ENCODE measurements around the gene UBE2Q1.
"Not testable (repeated sequence)": the region's sequence is repeated elsewhere in the genome, so short reads cannot be mapped to it uniquely, and the experiment has no call there.

Gene UBE2Q1

DNA sequence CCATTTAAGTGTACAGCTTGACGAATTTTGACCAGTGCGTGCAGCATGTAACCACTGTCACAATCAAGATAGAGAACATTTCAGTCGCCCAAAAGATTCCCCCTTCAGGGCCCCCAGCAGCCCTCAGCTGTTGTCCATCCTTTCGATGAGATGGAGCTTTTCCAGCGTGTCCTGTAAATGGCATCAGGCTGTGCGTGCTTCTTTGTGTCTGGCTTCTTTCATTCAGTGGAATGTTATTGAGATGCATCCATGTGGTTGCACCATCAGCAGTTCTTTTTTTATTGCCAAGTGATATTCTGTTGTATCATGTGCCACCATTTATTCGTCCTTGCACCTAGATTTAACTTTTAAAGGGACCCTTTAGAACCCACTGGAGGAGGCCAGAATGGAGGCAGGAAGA lies 21.9 kb downstream of the UBE2Q1 start:
- peaks cover 4% of the 10 kb centered on the region for H3K9me3 ChIP-seq (ENCODE audit: severe bottlenecking)
- no peak overlapping the region for H3K27ac ChIP-seq
- H3K36me3 ChIP-seq = no peaks in the 10 kb centered on the region
- H3K4me3 ChIP-seq (ENCODE audit: low read depth, low read length) = no peak overlapping the region
- H3K27me3 ChIP-seq (ENCODE audit: insufficient read depth, low read depth, severe bottlenecking) = peaks cover 91% of the 10 kb centered on the region
- DNase-seq = no peak
- no peak for TF ChIP-seq CTCF (IDR thresholded peaks at IDR 0.05; ENCODE audit: low read depth, low read length)

DNA sequence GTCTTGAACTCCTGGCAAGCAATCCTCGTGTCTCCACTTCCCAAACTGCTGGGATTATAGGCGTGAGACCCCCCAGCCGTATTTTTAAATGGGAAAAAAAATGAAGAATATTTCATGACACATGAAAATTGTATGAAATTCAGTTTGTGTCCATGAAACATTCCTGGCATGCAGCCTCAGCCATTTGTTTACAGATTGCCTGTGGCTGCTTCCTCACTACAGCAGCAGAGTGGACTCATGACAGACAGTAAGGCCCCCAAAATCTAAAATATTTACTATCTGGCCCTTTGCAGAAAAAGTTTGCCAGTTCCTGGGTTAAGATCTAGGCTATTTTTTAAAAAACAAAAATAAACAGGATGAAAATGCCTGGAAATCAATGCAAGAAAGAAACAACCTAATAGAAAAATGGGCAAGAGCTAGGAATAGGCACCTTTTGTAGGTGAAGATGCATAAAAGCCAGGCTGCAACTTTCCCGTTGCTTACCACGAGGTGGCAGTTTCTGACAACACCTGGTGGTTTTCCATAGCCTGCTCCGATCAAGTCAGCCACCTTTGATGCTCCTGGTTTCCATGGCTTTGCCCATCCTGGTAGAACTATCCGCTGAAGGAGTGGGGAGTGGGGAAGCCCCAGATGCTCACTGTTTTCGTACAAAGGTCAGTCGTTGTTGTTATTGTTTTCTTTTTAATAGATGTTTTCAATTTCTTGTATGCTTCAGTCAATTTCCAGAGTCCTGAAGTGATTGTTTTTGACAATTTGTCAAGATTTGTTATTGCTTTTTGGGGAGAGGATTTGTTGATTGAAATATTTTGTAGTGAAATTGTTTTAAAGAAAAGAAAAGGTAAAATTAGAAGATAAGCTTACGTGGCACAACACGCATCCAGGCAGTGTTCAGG lies 24.3 kb downstream of the UBE2Q1 start:
- Histone ChIP-seq H3K27me3 (ENCODE audit: insufficient read depth, low read depth, severe bottlenecking) (peaks cover 90% of the 10 kb centered on the region), H3K27ac (no peak overlapping the region), H3K36me3 (no peaks in the 10 kb centered on the region), H3K9me3 (ENCODE audit: severe bottlenecking) (peaks cover 11% of the 10 kb centered on the region), H3K4me3 (ENCODE audit: low read depth, low read length) (no peak overlapping the region)
- peak; percentile 99 for TF ChIP-seq CTCF (IDR thresholded peaks at IDR 0.05; ENCODE audit: low read depth, low read length)
- peak; percentile 86 for DNase-seq

DNA sequence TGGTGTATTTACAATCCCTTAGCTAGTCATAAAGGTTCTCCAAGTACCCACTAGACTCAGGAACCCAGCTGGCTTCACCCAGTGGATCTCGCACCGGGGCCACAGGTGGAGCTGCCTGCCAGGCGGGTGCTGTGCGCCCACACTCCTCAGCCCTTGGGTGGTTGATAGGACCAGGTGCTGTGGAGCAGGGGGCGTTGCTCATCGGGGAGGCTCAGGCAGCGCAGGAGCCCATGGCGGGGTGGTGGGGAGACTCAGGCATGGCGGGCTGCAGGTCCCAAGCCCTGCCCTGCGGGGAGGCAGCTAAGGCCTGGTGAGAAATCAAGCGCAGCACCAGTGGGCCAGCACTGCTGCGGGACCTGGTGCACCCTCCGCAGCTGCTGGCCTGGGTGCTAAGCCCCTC lies 26.5 kb downstream of the UBE2Q1 start:
- H3K27ac ChIP-seq; DNase-seq; H3K4me3 ChIP-seq (ENCODE audit: low read depth, low read length); H3K36me3 ChIP-seq: not testable (repeated sequence)
- Histone ChIP-seq H3K27me3 (ENCODE audit: insufficient read depth, low read depth, severe bottlenecking) (peaks cover 88% of the 10 kb centered on the region), H3K9me3 (ENCODE audit: severe bottlenecking) (peaks cover 11% of the 10 kb centered on the region)

DNA sequence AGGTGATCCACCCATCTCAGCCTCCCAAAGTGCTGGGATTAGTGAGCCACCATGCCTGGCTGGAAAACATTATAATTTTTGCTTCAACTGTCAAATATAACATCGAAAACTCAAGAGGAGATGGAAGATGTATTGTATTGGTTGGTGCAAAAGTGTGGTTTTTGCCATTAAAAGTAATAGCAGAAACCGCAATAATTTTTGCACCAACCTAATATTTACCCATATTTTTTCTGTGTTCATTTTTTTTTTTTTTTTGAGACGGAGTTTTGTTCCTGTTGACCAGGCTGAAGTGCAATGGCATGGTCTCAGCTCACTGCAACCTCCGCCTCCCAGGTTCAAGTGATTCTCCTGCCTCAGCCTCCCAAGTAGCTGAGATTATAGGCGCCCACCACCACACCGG lies 29.2 kb downstream of the UBE2Q1 start:
- Histone ChIP-seq H3K27ac (no peak overlapping the region), H3K27me3 (ENCODE audit: insufficient read depth, low read depth, severe bottlenecking) (peaks cover 82% of the 10 kb centered on the region), H3K9me3 (ENCODE audit: severe bottlenecking) (peaks cover 11% of the 10 kb centered on the region), H3K36me3 (no peaks in the 10 kb centered on the region), H3K4me3 (ENCODE audit: low read depth, low read length) (no peak overlapping the region)
- TF ChIP-seq CTCF (IDR thresholded peaks at IDR 0.05; ENCODE audit: low read depth, low read length) = no peak
- no peak for DNase-seq

- no peak overlapping the region for H3K27ac ChIP-seq
- TF ChIP-seq CTCF (IDR thresholded peaks at IDR 0.05; ENCODE audit: low read depth, low read length) = no peak
- H3K27me3 ChIP-seq (ENCODE audit: insufficient read depth, low read depth, severe bottlenecking) = peaks cover 91% of the 10 kb centered on the region
Measured at GRCh38 chr1:154527192-154527591, 31.3 kb downstream of the UBE2Q1 start.

DNA sequence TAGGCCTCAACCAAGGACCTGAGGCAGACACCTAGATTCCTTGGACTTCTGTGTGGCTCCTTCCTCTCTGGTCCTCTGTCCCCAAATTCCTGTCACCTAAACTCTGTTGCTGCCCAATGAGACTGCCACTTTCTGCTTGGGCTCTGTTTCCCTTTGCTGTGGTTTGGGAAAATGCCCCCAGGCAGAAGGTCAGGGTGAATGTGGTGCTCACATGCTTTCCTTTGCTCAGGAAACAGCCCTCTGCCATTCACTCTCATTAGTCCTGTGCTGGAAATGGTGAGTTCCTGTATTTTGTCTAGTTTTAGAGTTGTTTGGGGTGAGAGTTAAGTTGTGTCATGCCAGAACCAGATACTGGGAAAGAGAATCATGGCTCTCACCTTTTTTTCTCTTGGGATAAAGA lies 33.6 kb downstream of the UBE2Q1 start:
- Histone ChIP-seq H3K27me3 (ENCODE audit: insufficient read depth, low read depth, severe bottlenecking) (peaks cover 93% of the 10 kb centered on the region), H3K36me3 (no peaks in the 10 kb centered on the region), H3K9me3 (ENCODE audit: severe bottlenecking) (peaks cover 8% of the 10 kb centered on the region), H3K27ac (no peak overlapping the region), H3K4me3 (ENCODE audit: low read depth, low read length) (no peak overlapping the region)
- TF ChIP-seq CTCF (IDR thresholded peaks at IDR 0.05; ENCODE audit: low read depth, low read length) = no peak
- DNase-seq = no peak

More at GRCh38 chr1:154527192-154527591, 31.3 kb downstream of the UBE2Q1 start:
- H3K4me3 ChIP-seq (ENCODE audit: low read depth, low read length) = no peak overlapping the region
- peaks cover 19% of the 10 kb centered on the region for H3K9me3 ChIP-seq (ENCODE audit: severe bottlenecking)
- DNase-seq = no peak
- no peaks in the 10 kb centered on the region for H3K36me3 ChIP-seq
